NAMALWA (cell line): ENCODE measurements around the gene THRSP.
"Not testable (repeated sequence)": the region's sequence is repeated elsewhere in the genome, so short reads cannot be mapped to it uniquely, and the experiment has no call there.

Experiments
- DNase-seq: peaks from one replicate; pipeline ENCODE4 v3.0.0-alpha.2; 2015; ENCODE audit warnings: low spot score

Gene THRSP

GRCh38 chr11:78039391-78039918 is 24.2 kb upstream of the THRSP start:
- DNase-seq = no peak

GRCh38 chr11:78039919-78040671 is 23.6 kb upstream of the THRSP start:
- DNase-seq = peak; percentile 36

GRCh38 chr11:78040691-78041379 is 22.8 kb upstream of the THRSP start:
- no peak for DNase-seq

- not testable (repeated sequence) for DNase-seq
Observed at GRCh38 chr11:78041380-78041719, 22.3 kb upstream of the THRSP start.

GRCh38 chr11:78041843-78042440 is 21.7 kb upstream of the THRSP start:
- DNase-seq = no peak

- no peak for DNase-seq
Observed at GRCh38 chr11:78044706-78045105, 19.0 kb upstream of the THRSP start.

GRCh38 chr11:78045851-78046485 is 17.7 kb upstream of the THRSP start:
- DNase-seq = peak; percentile 75

- DNase-seq = no peak
Observed at GRCh38 chr11:78046486-78046854, 17.2 kb upstream of the THRSP start.

GRCh38 chr11:78048561-78048960 is 15.1 kb upstream of the THRSP start:
- no peak for DNase-seq

GRCh38 chr11:78049348-78049747 is 14.3 kb upstream of the THRSP start:
- DNase-seq = no peak

- no peak for DNase-seq
Observed at GRCh38 chr11:78050964-78051831, 12.5 kb upstream of the THRSP start.

GRCh38 chr11:78054971-78055370 is 8.7 kb upstream of the THRSP start:
- DNase-seq = no peak

- no peak for DNase-seq
Observed at GRCh38 chr11:78056093-78056492, 7.6 kb upstream of the THRSP start.

- DNase-seq = no peak
Observed at GRCh38 chr11:78057462-78058055, 6.1 kb upstream of the THRSP start.

- DNase-seq = not testable (repeated sequence)
Observed at GRCh38 chr11:78059749-78060328, 3.8 kb upstream of the THRSP start.

GRCh38 chr11:78060533-78060932 is 3.1 kb upstream of the THRSP start:
- no peak for DNase-seq

GRCh38 chr11:78061088-78061920 is 2.4 kb upstream of the THRSP start:
- no peak for DNase-seq

- no peak for DNase-seq
Observed at GRCh38 chr11:78061921-78062311, 1.7 kb upstream of the THRSP start.

- no peak for DNase-seq
Observed at GRCh38 chr11:78062671-78063070, 990 bp upstream of the THRSP start.

- peak; percentile 53 for DNase-seq
Observed at GRCh38 chr11:78065203-78065602, 1.5 kb downstream of the THRSP start.
